Measurements from ENCODE around the gene SSBP2.

The SSBP2 gene

DNA sequence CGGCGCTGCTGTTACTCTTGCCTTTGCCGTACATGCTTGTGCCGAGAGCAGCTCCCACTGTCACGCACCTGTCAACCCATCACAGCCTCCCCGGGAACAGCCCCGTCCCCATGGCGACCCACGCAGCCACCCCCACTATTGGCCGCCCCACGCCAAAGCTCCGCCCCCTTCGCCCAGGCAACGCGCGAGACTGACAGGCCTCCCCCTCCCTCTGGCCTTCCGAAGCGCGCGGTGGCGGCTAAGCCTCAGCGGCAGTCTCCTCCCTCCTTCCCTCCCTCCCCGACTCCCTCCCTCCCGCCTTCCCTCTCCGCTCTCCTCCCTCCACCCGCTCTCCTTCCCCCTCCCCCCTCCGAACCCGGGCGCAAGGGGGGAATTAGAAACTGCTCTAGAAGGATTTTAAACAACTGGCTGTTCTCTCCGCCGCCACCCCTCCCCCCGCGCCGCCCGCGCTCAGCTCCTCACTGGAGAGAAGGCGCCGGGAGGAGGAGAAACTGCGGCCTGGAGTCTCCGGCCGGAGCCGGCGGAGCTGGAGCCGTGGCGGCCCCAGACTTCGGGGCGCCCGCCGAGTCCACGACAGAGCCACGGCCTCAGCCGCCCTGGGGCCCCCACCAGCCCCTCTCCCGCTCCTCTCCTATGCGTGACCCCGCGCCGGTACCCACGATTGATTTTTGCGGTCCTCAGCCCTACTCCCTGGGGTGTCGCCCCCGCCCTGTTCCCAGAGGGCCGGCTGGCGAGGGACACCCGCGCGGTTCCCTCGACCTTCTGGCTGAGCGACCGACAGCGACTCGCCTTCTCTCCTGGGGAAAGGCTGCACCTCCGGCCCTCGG is at the start of gene SSBP2:
Gene SSBP2 (minus strand): TSS at position 89 of the 827 bp plus-strand sequence. CDS start 55 bp downstream, at position 34.
- DNase-seq: peak; percentile 96

DNA sequence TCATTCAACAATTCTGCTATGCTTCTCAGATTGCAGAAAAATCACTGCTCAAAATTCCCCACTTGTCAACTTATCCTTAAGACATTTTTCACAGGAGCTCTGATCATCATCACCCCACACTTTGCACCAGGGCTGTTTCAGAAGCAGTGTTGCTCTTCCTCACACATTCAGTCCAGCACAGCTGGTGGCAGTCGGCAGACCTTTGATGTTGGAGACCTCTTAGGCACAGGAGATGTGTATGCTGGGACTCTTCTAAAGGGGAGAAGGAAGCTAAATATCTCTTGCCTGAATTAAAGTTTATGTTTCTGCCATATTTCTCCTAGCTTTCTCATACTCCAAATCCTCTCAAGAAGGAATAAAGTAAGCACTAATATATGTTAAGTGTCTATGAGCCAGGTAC is 44.8 kb upstream of the SSBP2 start:
- DNase-seq: no peak

DNA sequence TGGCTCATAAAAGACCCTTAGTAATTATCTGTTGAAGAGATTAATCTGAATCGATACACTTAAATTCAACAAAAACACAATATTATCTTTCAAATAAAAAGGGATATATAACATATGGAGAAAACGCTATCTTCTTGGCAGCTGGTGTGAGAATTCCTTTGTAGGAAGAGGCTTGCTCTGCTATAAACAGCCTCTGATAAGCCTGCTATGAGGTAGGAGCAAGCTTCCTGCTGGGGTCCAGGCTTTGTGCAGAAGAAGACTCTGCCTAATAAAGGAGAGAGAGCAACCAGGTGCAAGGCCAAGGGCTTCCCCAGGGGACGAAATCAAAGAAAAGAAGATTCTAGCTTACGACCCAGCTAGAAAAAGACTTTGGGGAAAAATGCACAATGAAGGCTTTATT is 43.3 kb upstream of the SSBP2 start:
- no peak for DNase-seq

DNA sequence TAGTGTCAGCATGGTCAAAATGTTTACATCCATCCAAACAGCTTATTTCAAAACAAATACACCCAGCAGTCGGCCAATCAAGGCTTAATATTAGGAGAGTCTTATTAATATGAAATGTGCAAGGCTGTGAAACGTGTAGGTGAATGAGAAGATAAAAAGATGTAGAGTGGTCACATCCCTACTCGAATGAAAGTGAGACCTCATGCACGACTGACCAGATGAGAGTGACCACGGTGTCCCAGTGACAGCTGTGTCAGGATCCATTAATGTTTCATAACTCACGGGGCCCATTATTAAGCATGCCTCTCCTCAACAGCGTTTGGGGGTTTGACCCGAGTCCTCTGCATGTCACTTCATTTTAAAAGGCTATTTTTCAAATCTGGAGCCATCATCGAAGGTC is 39.4 kb upstream of the SSBP2 start:
- no peak for DNase-seq

DNA sequence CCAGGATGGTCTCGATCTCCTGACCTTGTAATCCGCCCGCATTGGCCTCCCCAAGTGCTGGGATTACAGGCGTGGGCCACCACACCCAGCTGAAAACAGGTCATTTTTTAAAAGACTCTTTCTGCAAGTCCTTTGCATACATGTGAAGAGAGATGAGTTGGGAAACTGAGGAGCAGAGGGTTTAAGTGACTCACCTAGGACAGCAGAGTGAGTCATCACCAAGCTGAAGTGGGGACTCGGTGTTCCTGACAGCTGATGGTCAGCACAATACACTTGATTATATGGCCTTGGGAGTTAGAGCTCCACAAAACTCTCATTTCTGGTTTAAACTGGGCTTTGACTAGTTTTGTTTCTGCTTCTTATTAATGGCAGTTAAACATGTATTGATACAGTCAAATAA is 38.1 kb upstream of the SSBP2 start:
- DNase-seq: peak; percentile 15

DNA sequence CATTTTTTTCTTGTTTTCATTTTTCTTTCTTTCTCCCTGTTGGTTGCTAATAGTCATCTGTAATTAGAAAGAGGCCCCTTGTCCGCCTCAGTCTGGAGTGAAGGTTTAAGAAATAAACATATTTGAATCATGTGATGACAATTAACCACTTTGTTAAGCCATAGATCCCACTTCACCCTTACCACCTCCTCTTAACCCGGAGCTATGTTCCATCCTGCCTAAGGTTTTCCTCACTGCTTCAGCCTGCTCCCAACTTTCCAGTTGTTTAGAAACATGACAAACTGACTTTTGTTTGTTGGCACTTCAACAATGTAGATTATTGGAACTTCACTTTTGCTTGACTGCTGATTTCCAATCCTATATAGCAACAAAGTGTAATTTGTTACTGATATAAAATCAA is 37.4 kb upstream of the SSBP2 start:
- DNase-seq: no peak

DNA sequence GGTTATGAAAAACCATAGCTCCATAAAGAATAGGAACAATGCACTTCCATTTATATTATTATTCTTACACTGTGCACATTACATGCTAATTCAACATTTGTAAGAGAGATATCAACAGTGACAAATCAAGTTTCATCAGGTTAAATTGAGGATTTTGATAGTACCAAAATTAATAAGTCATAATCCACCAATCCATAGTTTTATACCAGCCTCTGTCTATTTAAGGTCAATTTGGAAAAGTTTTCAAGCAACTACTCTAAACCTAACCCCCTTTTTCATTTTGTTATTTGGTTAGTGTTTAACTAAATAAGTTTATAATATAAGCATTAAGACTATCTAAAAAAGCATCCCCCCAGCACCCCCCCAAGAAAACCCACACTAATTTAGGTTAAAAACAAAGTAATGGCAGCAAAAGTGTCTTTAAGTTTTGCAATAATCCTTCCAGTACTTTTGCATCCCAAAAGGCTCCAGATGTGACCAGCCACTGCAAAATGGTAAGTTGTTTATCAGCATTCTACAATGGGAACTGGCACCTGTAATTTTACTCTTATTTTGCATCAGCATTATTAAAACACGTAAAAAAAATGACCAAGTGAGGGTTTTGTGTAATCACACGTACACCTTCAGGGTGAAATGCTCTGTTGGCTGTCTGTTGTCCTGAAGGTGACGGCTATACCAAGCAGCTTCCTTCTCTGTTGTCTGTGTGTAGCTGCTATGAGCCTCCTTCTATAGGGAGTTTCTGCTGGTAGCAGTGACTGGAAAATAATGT is 36.8 kb upstream of the SSBP2 start:
- no peak for DNase-seq

DNA sequence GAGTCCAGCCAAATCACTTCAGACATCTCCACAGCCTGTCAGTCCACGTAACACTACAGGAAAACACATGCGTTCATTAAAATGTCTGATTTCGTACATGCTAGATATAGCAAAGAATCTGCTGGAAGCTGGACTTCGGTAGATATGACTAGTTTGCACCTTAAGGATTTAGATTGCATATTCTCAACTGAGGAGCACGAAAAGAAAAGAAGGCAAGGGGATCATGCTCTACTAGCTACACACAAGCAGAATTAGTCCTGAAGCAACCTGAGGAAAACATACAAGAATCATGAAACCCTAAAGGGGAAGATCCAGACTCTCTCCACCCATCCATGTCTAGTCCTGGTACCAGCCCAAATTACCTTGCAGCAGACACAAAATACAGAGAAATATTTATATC is 36.1 kb upstream of the SSBP2 start:
- no peak for DNase-seq

DNA sequence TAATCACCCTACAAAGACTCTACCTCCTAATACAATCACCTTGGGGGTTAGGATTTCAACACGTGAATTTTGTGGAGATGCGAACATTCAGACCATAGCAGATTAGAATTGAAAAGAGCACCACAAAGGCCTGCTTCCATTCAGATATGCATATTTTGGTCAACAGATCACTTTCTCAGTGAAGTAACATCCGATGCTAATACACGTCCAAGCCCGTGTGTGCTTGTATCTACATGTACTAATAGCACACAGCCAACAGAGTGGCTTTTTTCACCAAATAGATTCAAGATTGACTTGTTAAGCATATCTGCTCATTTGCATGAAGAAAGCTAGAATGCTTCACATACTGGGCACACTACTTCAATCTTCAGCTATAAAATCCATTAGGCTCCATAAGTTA is 35.6 kb upstream of the SSBP2 start:
- DNase-seq: no peak

DNA sequence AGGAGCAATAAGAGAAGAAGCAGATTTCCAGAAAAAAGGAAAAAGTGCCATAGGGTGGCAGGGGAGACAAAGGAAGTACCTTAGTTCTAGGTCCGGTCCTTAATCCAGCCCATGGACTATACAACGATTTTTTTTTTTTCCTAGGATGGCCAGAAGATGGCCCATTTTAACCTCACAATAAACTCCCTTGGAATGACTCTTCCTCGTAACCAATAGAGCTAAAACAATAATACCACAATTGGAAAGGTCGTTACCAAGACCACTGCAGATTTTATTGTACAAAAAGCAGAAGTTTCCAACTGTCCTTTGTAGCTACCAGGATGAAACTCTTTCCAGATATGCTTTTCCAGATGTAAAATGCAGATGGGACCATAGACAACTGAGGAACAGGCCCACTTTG is 34.4 kb upstream of the SSBP2 start:
- DNase-seq: no peak

DNA sequence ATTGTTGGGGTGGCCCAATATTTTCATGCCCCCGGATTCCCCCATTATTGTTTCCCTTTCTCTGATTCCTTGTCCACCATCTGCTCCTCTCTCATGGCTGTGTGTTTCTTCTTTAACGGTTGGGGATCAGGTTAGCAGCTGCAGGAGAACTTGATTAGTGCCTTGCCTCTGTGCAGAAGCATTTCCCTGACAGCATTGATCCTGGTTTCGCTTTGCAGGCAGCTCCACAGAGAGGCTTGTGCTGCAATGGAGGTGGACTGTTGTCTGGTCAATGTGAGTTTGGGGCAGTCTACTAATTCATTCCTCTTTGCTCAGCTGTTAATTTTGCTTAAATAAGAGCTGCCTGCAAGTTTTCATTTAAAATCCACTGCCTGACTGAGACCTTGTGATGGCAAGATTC is 32.5 kb upstream of the SSBP2 start:
- DNase-seq: no peak

DNA sequence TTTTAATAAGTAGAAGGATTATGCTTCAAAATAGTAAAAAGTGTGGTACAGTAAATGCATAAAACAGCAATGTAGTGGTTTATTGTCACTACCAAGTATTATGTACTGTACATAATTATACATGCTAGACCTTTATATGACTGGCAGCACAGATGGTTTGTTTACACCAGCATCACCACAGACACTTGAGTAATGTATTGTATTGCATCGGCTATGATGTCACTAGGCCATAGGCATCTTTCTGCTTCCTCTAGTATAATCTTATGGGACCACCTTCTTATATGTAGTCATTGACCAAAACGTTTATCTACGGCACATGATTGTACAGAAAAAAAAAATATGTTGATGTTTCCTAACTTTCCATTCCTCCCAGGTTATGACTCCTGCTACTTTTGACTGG is 31.9 kb upstream of the SSBP2 start:
- peak; percentile 44 for DNase-seq

DNA sequence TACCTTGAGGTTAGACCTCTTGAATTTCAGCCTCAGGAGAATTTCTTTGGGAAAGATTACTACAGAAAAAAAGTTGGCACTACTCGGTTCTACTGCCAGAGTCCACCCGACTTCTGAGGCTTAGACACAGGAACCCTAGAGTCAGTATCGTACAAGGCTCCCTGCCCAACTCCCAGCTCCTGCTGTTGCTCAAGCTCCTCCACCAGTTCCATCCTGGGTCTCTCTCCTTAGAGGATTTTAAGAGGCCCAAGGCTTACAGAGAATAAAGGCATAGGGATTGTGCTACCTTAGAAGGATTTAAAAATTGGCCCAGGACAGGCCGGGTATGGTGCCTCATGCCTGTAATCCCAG is 29.0 kb upstream of the SSBP2 start:
- no peak for DNase-seq

DNA sequence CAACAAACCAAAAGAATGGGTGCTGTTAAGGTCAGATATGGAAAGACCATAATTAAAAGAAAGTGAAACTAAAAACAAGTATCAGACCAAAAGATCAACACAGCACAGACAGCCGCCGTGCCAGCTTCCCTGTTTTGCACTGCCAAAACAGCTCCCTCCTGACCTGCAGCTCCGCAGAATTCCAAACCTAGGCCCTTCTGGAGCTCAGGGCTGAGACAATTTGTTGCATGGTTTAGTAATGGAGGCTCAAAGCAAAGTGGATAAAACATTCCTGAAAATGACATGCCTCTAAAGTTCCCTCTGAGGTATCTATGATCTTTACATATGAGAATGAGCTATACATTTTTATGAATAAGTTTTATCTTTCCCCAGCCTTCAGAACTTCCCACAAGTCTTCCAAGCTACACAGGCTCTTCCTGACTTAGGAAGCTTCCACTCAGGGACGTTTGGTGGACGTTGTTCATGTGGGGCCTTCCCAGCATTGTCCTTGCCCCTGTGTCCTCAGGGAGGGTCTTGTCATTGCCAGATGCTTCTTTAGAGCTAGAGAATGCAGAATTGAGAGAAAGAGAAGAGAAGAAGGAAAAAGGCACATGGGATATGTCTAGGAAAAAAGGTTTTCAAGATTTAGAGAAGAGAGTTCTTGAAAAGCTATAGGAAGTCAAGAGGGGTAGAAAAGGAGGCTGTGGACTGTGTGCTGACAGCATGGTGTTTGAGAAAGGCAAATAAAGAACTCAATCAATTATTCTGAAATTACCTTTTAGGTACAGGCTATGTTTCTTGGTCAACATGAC is 28.4 kb upstream of the SSBP2 start:
- peak; percentile 61 for DNase-seq

DNA sequence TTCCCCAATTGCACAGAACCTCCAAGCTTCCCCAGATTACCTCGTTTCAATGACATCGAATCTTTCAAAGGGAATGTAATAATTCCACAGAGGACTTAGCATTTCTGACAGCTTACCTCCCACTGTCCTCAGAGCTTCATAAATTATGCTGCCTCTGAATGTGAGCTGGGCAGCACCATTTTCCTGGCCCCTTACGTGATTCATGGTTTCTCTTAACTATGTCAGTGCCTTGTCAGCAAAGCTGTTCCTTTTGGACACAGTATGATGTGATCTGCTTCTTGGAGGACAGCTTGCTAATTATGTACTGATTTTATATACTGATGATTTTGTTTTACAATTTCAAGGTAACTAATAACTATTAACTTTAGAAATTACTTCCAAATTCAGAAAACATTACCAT is 27.7 kb upstream of the SSBP2 start:
- DNase-seq: peak; percentile 37

DNA sequence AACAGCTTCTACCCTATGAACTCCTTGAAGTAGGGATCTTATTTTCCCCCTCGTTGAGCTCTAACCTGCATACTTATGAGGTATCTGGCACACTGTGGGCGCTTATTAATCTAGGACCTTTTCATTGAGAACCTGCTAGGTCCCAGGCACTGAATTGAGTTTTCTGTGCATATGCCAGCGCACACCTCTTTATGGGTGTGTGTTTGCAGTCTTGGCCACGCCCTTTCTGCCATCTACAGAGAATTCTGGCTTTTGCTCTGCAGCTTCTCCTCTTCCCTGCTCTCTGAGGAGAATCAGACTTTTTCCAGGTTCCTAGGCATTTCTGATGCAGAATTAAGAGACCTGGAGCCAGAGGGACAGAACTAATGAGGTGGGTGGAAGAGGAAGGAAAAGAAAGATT is 25.4 kb upstream of the SSBP2 start:
- no peak for DNase-seq

DNA sequence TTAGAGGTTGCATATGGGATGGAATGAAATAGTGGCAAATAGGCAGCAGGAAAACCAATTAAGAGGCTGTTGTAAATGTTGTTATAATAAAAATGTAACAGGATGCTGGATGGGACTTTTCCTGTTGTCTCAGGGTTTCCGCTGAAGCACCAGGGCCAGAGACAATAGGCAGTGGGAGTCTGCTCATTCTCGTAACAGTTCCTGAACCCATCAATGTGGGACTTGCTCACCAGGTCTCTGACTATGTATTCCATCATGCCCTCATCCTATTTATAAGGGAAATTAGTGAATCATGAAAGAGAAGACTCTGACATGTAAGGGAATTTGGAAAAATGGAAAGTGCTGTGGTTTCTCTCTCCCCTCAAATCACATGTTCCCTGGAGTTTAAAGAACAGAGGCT is 23.5 kb upstream of the SSBP2 start:
- no peak for DNase-seq

DNA sequence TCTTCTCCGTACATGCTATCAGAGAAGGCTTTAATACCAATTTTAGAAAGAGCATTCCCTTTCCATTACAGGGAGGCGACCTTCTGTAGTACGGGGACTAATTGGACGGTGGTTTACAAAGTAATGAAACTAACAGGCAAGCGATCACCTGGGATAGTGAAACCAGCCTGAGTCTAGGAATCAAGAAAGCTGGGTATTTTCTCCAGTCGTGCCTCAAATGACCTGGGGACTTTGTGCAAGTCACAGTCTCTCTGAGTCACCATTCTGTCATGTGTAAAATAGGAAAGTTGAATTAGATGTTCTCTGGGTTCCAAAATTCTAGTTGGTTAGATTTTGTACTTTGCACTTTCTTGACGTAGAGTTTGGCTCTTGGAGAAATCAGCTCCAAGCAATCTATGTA is 22.7 kb upstream of the SSBP2 start:
- DNase-seq: no peak

DNA sequence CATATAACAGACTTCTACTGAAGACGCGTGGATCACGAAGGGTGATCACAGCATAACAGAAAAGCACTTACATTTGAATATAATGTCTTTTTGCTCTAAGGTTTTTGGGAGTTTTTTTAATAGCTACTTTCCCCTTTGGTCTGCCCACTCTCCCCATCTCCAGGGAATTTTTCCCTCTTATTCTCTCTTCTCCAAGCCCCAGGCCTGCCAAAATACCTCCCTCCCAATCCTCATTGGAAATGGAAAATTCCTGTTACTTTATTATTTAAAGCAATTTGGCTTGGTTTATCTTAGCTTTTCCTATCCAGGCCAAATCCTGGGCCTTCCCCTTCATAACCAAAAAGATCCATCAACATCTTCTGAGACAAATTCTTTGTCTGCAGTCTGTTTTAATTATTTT is 22.3 kb upstream of the SSBP2 start:
- DNase-seq: no peak

DNA sequence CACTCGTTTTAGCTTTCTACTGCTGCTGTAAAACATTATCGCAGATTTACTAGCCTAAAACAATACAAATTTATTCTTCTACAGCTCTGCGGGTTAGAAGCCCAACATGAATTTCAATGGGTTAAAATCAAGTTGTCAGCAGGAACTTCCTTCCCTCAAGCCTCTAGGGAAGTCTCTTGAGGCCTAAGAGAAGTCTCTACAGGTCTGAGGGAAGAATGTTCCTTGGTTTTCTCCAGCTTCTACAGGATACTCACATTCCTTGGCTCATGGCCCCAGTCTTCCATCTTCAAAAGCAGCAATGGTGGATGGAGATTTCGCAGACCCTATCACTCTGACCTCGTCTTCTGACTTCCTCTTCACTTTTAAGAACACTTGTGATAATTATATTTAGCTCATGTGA is 21.6 kb upstream of the SSBP2 start:
- DNase-seq: no peak

DNA sequence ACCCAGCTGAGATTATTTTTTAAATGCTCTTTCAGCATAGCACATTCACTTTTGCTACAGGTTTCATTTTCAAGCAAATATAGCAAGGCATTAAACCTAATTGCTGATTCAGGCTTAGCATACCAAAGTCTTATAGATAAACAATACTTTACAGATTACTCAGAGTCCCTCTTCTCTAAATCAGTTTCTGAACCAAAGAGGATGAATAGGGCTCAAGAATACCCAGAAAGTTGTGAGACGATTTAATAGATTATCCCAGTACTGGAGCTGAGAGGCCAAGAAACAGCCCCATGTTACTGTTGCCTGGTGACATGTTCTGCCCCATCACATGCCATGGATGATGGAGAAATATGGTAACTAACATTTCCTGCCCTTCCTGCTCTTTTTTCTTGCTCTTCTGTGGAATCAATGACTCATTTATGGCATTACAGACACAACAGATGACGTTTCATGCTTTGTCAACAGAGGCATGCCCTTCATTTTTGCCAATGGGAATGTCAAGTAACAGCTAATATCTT is 18.1 kb upstream of the SSBP2 start:
- peak; percentile 58 for DNase-seq

DNA sequence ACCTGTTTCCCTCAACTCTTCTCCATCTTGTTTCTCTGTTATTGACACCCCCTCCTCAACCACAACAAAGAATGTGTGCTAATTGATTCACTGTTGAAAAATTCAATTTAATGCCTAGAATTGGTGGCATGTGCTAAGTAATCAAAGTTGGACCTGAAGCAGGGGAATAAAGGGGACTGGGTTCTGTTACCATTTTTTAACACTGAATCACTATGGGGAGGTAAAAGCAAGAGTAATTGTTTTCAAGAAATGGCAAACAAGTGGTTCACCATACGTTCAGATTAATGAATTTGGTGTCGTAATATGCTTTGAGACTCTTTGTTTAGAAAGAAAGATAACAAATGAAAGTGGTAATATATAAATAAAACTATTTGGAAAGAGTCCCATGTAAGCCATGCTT is 17.0 kb upstream of the SSBP2 start:
- no peak for DNase-seq

DNA sequence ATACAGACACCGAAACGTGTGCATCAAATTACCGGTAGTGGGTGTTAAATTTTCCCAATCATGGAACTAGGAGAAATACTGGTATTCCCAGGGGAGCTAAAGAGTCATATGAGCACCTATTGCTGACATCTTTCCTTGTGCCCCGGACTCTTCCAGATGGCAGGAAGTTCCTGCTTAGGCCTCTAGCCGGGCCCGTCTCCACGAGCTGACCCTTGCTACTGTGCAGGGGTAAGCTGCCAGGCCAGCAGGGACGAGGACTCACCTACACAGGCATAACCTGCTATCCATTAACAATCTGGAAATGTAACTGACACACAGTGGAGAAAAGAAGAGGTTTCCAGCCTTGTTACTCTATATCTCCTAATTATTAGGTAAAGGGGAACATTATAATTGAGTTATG is 16.2 kb upstream of the SSBP2 start:
- no peak for DNase-seq

DNA sequence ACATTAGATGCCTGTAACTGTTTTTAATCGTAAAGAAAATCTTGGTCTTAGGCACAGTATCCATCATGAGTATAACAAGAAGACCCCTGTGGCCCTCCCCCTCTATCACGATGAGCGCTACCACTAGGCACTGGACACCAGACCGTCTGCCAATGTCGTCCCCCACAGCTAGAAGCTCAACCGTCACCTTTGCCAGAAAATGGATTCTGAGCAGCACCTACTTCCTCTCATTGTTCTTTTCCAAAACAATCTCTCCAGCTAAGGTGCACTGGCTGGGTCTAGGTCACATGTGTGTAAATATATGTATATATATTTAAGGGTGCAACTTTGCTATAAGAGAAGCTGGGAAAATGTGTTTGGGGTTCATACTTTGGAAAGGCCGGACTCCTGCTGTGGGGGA is 15.7 kb upstream of the SSBP2 start:
- no peak for DNase-seq
